HL-60 (cell line): Measurements from ENCODE around the gene NKAIN1.

Source experiments
- CTCF ChIP-seq: IDR thresholded peaks from one replicate; pipeline ENCODE4 v1.5.1; 2011; ENCODE audit warnings: low read length, control low read depth, inconsistent platforms; ENCODE audit not compliant: insufficient read depth
- POLR2AphosphoS5 ChIP-seq: IDR thresholded peaks from 2 replicates; pipeline ENCODE4 v1.6.1; 2012; ENCODE audit warnings: low read depth

GRCh38 chr1:31201931-31202360 lies 37.7 kb downstream of the NKAIN1 start:
- TF ChIP-seq CTCF, result no peak
- no peak for TF ChIP-seq POLR2AphosphoS5
